A673 (cell line): Measurements from ENCODE around the gene TM4SF4.

Source experiments
- CTCF ChIP-seq: fragments of 300-800, 200-600 bp; sonication (generic); conservative IDR thresholded peaks from 2 replicates; pipeline ENCODE4 v1.5.1; 2017; ENCODE audit warnings: low read depth, mild to moderate bottlenecking, antibody characterized with exemption, low read length, moderate library complexity, mixed read lengths
- EZH2 ChIP-seq: fragments of 200-600 bp; sonication (generic); IDR thresholded peaks from 2 replicates; pipeline ENCODE4 v1.6.1; 2017; ENCODE audit warnings: borderline replicate concordance, low read depth, mild to moderate bottlenecking, mixed read lengths, antibody characterized with exemption, low read length; ENCODE audit not compliant: poor library complexity, severe bottlenecking

GRCh38 chr3:149528340-149528650 lies 53.8 kb downstream of the TM4SF4 start:
- TF ChIP-seq CTCF (no peak), EZH2 (no peak)
